ENCODE data around the gene DOK5. TPM values are rescaled to one million over a fixed set of nuclear protein-coding genes. Genes with fewer than 3 reads are reported as not detected.
A peak's percentile ranks its signal among the peaks of the same experiment; 100 is the strongest.

The DOK5 gene
- total RNA-seq, 1 donor, result 85.6 TPM

DNA sequence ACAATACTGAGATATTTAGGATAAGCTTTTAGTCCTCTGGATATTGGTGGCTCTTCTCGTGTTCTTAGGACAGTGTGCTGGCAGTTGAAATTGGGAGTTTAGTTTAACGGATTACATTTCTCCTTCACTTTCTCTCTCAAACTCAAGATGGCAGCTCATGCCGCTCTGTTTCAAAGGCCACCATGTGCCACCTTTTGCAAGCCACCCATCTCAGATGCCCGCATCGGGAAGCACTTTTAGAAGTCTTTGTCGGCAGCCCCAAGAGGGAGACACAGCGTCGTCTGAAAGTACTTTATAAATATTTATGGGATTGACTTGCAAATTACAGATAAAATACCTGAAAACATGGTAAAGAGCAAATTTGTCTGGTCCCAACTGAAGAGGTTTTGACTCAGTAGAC, 73.5 kb downstream of the DOK5 start:
- DNase-seq (ENCODE audit: low read depth), result no peak
- no peak overlapping the region for H3K4me3 ChIP-seq (ENCODE audit: low read depth, low read length)
- TF ChIP-seq, protein P1, sequence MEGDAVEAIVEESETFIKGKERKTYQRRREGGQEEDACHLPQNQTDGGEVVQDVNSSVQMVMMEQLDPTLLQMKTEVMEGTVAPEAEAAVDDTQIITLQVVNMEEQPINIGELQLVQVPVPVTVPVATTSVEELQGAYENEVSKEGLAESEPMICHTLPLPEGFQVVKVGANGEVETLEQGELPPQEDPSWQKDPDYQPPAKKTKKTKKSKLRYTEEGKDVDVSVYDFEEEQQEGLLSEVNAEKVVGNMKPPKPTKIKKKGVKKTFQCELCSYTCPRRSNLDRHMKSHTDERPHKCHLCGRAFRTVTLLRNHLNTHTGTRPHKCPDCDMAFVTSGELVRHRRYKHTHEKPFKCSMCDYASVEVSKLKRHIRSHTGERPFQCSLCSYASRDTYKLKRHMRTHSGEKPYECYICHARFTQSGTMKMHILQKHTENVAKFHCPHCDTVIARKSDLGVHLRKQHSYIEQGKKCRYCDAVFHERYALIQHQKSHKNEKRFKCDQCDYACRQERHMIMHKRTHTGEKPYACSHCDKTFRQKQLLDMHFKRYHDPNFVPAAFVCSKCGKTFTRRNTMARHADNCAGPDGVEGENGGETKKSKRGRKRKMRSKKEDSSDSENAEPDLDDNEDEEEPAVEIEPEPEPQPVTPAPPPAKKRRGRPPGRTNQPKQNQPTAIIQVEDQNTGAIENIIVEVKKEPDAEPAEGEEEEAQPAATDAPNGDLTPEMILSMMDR (IDR thresholded peaks at IDR 0.05; ENCODE audit: insufficient read depth, low read length), result no peak

DNA sequence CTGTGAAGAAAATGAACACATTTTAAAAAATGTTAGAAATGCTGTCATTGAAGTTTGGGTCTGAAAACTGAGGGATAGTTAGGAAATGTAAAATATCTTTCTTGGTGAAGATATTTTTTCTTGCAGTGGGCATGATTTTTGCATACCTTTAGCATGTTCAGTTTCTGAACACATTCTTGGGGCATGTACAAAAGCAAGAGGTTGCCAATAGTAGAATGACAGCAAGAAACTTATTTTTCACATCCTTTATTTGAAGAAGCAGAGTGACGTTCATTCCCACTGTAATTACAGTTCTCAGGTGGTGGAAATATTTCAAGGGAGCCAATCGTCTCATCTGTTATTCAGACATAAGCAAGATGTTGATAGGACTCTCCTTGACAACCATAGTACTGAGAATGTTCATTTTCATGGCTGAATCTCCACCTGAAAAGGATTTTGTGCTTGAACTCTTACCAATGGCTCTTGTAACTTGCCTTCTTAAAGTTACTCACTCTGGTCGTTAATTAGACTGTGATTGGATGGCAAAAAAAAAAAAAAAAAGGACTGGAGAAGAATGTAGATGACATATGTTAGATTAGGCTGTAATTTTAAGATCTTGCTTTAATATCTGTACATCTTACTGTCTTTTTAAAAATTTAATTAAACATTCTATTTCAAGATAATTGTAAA, 74.4 kb downstream of the DOK5 start:
- no peak overlapping the region for H3K4me3 ChIP-seq (ENCODE audit: low read depth, low read length)
- DNase-seq (ENCODE audit: low read depth), result peak; percentile 63
- TF ChIP-seq, protein P1 (IDR thresholded peaks at IDR 0.05; ENCODE audit: insufficient read depth, low read length), result no peak

DNA sequence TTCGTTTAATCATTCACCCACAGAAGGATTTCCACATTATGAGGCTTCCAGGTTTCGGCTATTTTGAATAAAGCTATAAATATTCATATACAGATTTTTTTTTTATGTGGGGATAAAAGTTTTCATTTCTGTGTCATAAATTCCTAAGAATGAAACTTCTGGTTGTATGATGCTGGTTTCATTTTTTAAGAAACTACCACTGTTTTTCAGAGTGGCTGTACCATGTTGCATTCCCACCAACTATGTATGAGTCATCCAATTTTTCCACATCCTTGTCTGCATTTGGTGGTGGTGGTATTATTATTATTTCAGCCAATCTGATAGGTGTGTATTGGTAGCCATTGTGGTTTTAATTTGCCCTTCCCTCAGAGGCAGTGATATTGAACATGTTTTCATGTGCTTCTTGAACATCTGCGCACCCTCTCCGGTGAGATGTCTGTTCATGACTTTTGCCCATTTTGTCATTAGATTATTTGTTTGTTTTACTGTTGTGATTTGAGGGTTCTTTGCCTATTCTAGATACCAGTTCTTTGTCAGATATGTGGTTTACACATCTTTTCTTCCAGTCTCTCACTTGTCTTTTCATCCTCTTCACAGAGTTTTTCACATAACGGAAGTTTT, 75.5 kb downstream of the DOK5 start:
- no peak overlapping the region for H3K4me3 ChIP-seq (ENCODE audit: low read depth, low read length)
- DNase-seq (ENCODE audit: low read depth), result peak; percentile 40
- TF ChIP-seq, protein P1 (IDR thresholded peaks at IDR 0.05; ENCODE audit: insufficient read depth, low read length), result no peak

DNA sequence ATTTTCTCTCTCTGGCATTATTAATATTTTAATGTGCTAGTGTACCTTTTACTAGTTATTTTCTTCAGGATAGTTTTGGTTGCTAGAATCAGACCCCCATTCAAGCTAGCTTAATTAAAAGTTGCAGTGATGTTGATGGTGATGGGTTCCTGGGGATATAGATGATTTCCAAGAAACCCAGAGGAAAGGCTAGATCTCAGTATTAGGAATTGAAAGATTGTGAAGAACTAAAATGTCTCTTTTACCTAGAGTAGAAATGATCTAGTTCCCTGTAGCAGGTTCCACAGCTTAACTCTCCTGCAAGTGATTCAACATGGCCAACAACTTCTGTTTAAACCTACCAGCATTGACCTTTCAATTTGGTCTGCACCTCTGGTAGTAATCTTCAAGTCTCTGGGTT, 78.6 kb downstream of the DOK5 start:
- TF ChIP-seq, protein P1 (IDR thresholded peaks at IDR 0.05; ENCODE audit: insufficient read depth, low read length), result no peak
- DNase-seq (ENCODE audit: low read depth), result no peak
- no peak overlapping the region for H3K4me3 ChIP-seq (ENCODE audit: low read depth, low read length)

DNA sequence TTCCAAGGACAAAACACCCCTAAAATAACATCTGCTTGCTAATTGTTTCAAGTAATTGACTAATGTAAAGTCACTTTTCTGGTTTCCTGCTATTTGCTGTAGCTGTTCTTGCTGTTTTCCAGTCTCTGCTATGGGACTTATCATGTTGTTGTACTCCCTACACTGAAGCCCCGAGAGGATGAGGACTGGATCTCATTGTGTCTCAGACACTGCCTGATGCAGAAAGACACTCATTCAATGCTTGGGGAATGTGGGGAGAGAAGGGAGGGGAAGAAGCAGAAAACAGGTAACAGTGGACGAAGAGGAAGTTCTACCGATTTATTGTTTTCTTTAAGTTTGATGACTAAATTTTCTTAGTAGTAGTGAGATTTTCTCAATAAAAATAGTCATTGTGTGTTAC, 79.8 kb downstream of the DOK5 start:
- DNase-seq (ENCODE audit: low read depth), result no peak
- H3K4me3 ChIP-seq (ENCODE audit: low read depth, low read length), result no peak overlapping the region
- TF ChIP-seq, protein P1 (IDR thresholded peaks at IDR 0.05; ENCODE audit: insufficient read depth, low read length), result no peak

DNA sequence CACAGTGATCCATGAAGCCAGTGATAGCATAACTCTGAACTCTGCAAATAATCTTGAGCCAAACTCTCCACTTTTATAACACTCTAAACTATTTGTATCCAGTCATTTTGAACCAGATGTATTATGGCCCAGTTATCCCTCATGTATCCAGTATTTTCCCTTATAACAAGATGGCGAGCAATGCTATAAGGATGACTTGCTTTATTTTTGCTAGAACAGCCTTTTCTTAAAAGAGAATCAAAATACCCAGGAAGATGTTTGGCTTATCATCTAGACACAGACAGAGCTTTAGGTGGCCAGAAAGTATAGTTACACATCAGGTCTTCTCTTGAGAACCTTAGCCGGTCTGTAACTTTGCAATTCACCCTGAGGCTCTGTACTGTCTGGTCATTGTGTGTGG, 81.0 kb downstream of the DOK5 start:
- no peak for DNase-seq (ENCODE audit: low read depth)
- TF ChIP-seq, protein P1 (IDR thresholded peaks at IDR 0.05; ENCODE audit: insufficient read depth, low read length), result no peak
- H3K4me3 ChIP-seq (ENCODE audit: low read depth, low read length), result no peak overlapping the region

All from fibroblast of the aortic adventitia (primary cell).